Measurements from ENCODE around the gene S100A6. TPM values are rescaled to one million over a fixed set of nuclear protein-coding genes. Genes with fewer than 3 reads are reported as not detected.

Gene S100A6
- total RNA-seq, 1 donor from 2014 or later = 21.9 TPM

DNA sequence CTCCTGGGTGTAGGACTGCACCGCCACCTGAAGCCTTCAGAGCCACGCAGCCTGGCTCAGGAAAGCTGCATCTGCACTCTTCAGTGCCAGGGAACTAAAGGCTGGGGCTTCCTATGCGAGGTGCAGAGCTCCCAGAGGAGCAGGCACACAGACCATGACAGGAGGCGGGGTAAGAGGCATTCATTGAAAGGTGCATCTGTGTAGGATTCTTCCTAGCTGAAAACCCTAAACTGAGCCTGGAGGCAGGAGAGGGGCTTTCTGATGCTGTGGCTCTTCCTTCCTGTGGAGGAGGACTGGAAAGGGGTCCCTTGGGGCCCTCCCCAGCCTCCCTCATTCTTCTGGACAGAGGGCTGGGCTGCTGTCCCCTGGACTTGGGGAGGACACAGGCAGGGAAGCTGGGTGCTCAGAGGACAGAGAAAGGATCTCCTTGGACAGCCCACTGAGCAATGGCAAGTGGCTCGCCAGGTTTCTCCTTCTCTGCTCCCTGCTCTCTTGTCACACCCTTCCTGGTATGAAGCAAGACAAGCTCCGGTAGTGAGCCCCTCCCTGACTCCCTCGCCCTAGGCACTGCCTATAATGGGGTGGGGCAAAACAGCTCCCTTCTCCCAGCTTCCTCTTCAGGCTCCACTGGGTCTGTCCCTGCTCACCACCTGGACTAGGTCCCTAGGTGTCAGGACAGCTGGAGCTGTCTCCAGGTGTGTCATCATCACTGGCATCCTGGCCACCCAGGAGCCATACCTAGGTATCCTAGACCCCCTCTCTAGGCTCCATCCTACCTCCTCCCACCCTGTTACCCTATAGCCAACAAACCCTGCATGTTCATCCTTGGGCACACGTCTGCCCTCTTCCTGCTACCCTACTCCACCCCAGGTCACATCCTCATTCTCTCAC lies 20.0 kb downstream of the S100A6 start:
- peak overlapping the region; percentile 63 for H3K4me3 Mint-ChIP-seq
- no peaks in the 10 kb centered on the region for H3K36me3 Mint-ChIP-seq
- no peaks in the 10 kb centered on the region for H3K27me3 Mint-ChIP-seq
- peaks cover 28% of the 10 kb centered on the region for H3K4me1 Mint-ChIP-seq (ENCODE audit: unreplicated experiment)
- no peak for DNase-seq (ENCODE audit: extremely low spot score, unreplicated experiment)
- no peak for TF ChIP-seq CTCF (conservative IDR thresholded peaks at IDR 0.05)
- H3K9me3 Mint-ChIP-seq = no peaks in the 10 kb centered on the region
- H3K27ac Mint-ChIP-seq = peak overlapping the region; percentile 97

GRCh38 chr1:153513666-153514065 lies 22.1 kb downstream of the S100A6 start:
- no peaks in the 10 kb centered on the region for H3K9me3 Mint-ChIP-seq
- peaks cover 17% of the 10 kb centered on the region for H3K4me1 Mint-ChIP-seq (ENCODE audit: unreplicated experiment)
- H3K36me3 Mint-ChIP-seq = no peaks in the 10 kb centered on the region
- no peaks in the 10 kb centered on the region for H3K27me3 Mint-ChIP-seq
- peak overlapping the region; percentile 97 for H3K27ac Mint-ChIP-seq
- no peak for TF ChIP-seq CTCF (conservative IDR thresholded peaks at IDR 0.05)
- DNase-seq (ENCODE audit: extremely low spot score, unreplicated experiment) = no peak
- H3K4me3 Mint-ChIP-seq = no peak overlapping the region

DNA sequence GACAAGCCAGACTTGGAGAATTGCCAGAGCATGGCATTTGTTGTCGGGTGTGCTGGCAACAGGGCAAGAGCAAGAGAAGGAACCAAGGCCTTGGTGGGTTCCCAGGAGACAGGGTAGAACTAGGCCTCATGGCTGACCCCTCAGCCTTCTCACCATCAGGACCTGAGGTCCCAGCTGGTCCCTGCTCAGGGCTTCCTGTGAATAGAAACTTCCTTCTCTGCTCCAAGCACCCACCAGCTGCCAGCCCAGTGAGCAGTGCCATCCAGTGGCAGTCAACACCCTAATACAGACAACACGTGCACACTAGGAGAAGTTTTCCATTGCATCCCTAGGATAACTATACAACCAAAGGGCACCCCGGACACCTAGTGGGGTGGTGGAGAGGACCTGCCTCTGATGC lies 22.8 kb downstream of the S100A6 start:
- Mint-ChIP-seq H3K27ac (peak overlapping the region; percentile 97), H3K4me3 (no peak overlapping the region), H3K27me3 (no peaks in the 10 kb centered on the region), H3K4me1 (ENCODE audit: unreplicated experiment) (peaks cover 13% of the 10 kb centered on the region), H3K9me3 (no peaks in the 10 kb centered on the region), H3K36me3 (no peaks in the 10 kb centered on the region)
- DNase-seq (ENCODE audit: extremely low spot score, unreplicated experiment) = no peak
- TF ChIP-seq CTCF (conservative IDR thresholded peaks at IDR 0.05) = no peak

DNA sequence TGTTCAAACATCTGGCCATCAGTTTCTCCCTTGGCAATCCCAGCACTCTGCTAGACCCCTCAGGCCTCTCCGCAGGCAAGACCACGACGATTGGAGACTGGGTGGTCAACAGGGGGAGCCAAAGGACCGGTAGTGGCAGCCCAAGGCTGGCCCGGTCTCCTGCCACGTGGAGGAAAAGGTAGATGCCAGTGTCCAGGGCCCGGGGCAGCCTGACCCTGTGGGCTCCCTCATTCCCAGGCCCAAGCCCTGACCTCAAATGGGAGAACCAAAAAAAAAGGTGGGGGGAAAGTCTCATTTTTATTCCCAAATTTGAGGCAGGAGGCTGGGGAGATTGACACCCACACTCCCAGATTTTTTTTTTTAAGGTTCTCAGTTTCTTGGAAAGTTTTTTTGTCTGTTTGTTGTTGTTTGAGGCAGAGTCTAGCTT lies 24.8 kb downstream of the S100A6 start:
- TF ChIP-seq CTCF (conservative IDR thresholded peaks at IDR 0.05) = peak; percentile 96
- DNase-seq (ENCODE audit: extremely low spot score, unreplicated experiment) = peak; percentile 89
- Mint-ChIP-seq H3K27ac (peak overlapping the region; percentile 78), H3K4me1 (ENCODE audit: unreplicated experiment) (peaks cover 15% of the 10 kb centered on the region), H3K36me3 (no peaks in the 10 kb centered on the region), H3K27me3 (no peaks in the 10 kb centered on the region), H3K9me3 (no peaks in the 10 kb centered on the region), H3K4me3 (no peak overlapping the region)

DNA sequence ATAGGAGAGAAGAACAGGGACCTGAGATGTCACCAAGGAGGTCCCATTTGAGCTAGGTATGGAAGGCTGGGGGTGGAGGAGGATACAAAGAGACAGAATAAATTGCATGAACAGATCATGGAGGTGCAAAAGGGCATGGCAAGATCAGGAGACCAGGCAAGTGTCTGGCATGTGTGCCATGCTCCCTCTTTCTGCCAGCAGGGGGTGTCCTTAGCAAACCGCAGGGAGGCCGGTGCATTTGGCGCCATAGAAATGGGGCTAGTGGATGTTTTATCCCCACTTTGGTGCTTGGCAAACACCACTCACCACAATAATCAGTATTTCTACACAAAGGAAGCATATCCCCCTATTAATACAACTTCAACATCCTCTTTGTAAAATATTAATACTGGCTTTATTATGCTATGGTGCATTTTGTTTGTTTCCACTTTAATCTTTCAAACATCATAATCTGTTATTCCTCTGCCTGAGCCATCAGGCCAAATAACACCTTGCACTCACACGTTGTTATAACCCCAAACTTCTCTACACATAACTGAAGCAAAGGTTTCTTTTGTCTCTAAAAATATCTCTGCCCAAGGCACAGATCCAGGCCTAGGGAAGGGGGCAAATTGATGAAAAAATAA lies 25.9 kb downstream of the S100A6 start:
- Mint-ChIP-seq H3K4me3 (no peak overlapping the region), H3K36me3 (no peaks in the 10 kb centered on the region), H3K4me1 (ENCODE audit: unreplicated experiment) (peaks cover 14% of the 10 kb centered on the region), H3K9me3 (no peaks in the 10 kb centered on the region), H3K27me3 (no peaks in the 10 kb centered on the region), H3K27ac (peak overlapping the region; percentile 19)
- DNase-seq (ENCODE audit: extremely low spot score, unreplicated experiment) = no peak
- peak; percentile 78 for TF ChIP-seq CTCF (conservative IDR thresholded peaks at IDR 0.05)
